HG02610 (cell line): ENCODE data around the gene TMEM86B.
"Not testable (repeated sequence)": the region's sequence is repeated elsewhere in the genome, so short reads cannot be mapped to it uniquely, and the experiment has no call there.

Source experiments
- ATAC-seq: cut with Tn5 transposase; IDR thresholded peaks from one replicate; pipeline ENCODE4 v1.9.1; 2021; ENCODE audit warnings: mild to moderate bottlenecking, moderate library complexity; ENCODE audit not compliant: unreplicated experiment

TMEM86B gene

DNA sequence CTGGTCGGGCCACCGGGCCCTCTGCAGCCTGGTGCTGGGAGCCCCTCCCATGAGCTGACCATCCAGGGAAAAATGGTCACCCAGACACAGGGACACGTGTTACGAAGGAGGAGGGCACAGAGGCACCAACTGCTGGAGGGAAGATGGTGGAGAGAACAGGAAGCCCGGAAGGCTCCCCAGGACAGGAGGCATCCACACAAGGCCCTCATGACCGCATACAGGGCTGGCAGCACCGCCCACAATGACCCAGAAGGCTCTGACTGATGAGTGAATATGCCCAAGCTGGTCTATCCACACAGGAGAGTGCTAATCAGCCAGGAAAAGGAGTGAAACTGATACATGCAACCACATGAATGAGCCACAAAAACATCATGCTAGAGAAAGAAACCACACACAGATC is 14.0 kb upstream of the TMEM86B start:
- no peak for ATAC-seq

DNA sequence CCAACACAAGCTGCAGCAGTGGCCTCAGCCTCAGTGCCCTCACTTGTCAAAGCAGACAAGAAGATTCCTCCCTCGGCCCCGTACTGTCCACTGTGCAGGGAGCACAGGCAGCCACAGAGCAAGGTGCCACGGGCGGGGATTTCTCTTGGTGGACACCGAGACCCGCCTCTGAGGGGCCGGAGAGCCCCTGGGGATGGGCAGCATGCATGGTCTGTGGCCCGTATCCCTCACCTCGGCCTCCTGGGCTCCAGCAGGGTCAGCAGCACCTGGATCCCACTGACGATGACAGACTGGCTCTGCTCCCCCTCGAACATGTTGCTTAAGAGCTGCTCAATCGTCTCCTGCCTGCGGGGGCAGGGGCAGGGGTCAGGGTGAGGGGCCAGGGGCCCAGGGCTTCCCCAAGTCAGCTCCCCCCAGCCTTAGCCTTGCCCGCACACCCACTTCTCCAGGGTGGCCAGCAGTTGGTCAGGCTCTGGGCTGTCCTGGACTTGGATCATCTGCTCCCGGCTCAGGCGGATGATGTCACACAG is 13.4 kb upstream of the TMEM86B start:
- no peak for ATAC-seq

DNA sequence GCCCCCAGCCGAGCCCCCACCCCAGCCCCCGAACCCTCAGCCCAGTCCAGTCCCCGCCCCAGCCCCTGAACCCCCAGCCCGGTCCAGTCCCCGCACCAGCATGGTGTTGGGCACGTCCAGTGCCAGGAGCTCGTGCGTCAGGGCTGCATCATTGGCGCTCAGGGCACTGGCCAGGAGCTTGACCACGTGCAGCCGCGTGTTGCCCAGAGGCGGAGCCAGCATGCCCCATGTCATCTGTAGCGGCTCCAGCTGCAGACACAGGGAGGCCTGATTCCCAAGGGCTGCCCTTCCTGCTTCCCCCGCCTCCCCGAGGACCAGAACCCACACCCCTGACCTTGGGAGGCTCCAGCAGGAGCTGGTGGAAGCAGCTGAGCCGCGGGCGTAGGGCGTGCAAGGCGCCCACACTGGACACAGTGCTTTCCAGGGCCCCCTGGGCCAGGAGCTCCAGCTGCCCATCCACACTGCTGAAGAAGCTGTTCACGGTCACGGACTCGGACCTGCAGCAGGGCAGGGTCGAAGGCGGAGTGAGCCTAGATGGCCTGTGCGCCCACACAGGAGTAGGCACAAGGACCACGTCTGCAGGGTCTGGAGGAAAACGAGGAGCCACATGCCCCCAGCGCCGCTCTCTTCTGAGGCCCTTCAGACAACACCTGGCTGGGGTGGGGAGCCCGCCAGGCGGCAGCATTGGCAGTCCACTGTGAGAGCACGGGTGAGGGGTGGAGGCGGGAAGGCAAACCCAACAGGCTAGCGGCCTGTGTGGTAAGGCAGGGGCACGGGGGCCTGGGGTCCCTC is 12.8 kb upstream of the TMEM86B start:
- no peak for ATAC-seq

DNA sequence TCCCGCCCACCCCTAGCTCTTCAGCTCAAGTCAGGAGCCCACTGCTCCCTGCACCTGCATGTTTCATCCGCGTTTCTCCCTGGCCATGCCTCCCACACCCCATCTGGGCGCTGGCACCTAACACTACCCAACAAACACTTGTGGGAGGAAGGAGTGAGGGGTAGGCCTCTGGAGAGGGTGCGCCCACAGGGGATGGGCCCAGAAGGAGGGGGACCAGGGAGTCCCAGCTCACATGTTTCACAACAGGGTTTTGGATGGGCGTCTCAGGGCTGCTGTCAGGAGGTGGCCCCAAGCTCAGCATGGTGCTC is 12.1 kb upstream of the TMEM86B start:
- ATAC-seq = no peak

DNA sequence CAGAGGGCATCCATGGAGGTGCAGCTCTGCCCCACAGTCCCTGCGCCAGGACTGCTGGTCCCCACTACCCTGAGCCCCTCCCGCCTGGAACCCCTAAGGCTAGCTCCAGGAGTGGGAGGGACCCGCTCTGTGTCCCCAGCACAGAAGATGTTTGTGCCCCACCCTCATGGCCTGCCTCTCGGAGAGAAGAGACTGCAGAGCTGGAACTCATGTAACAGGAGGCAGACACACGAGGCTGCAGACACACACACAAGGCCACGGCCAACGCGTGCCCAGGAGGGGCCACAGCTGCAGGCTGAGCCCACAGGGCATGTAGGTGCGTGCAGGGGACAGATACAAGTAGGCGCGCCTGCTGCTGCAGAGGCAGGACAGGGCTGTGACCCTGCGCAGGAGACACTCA is 10.4 kb upstream of the TMEM86B start:
- ATAC-seq = no peak

DNA sequence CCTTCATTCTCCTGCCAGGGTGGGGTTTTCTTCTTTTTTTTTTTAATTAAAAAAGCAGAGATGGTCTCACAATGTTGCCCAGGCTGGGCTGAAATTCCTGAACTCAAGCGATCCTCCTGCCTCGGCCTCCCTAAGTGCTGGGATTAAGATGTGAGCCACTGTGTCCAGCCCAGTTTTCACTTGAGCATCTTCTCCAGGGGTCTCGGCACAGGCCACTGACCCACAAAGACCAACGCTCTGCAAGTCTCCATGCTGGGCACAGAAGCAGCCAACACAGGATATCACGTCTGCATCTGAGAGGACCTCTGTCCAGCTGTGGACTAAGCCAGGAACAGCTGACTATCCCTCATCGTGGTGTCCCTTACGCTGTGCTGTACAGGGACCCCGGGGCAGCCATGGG is 9.5 kb upstream of the TMEM86B start:
- ATAC-seq = no peak

DNA sequence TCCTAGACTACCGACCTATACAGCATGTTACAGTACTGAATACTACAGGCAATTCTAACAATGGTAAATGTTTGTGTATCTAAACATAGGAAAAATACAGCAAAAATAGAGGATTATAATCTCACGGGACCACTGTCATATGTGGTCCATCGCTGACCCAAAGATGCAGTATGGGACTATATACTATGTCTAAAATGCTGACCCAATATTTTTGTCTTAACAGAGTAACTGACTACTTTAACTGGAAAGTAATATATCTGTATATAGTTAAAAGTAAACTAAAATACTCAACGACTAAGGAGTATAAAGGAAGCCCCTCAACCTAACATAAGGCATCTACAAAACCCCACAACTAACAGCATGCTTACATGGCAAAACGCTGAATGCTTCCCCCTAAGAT is 4.4 kb upstream of the TMEM86B start:
- no peak for ATAC-seq

DNA sequence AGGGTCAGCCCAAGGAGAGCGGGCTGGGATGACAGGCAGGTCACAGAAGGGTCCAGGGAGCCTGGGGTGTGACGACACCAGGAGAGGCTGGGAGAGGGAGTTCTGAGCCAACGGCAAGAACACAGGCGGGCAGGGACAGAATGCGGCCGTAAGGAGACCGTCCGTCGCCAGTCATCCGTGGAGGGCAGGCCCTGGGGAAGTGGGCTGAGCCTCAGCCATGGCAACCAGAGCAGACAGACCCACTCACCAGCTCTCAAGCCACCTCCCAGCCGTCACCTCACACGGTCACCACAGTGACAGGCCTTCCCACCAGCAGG is 3.7 kb upstream of the TMEM86B start:
- no peak for ATAC-seq

DNA sequence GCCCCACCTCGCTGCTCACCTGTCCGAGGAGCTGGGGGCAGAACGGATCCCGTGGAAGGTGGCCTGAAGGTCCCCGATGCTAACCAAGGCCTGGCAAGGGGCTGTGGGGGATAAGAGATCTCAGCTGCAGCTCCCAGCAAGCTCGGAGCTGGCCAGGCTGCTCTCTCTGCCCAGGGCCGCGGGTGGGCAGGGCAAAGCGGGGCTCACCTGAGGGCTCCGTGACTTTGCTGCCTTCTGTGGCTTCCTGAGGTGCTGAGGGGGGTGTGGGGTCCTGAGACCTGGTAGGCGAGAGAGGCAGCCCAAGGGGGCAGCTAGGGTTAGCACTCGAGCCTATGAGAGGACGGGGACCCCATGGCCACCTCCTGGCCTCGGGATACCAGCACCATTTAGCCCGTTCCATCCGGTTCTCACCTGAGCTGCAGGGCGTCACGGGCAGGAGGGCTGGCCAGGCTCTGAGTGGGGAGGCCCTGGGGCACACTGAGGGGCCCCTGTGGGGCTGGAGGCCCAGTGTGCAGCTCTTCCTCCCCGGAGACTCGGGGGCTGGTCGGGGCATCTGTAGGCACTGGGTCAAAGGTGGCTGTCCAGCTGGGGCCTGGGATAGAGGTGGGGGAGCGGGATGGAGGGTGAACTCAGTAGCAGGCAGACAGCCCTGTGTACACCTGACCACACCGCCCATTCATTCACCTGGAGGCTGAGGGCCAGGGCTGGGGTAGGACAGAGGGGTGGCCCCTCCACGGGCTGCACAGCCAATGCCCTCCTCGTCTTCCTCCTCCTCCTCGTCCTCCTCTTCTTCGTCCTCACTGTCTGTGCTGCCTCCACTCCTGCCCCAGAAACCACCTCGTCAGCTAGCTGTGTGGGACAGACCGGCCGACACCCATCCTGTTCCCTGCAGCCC is 3.1 kb upstream of the TMEM86B start:
- no peak for ATAC-seq

DNA sequence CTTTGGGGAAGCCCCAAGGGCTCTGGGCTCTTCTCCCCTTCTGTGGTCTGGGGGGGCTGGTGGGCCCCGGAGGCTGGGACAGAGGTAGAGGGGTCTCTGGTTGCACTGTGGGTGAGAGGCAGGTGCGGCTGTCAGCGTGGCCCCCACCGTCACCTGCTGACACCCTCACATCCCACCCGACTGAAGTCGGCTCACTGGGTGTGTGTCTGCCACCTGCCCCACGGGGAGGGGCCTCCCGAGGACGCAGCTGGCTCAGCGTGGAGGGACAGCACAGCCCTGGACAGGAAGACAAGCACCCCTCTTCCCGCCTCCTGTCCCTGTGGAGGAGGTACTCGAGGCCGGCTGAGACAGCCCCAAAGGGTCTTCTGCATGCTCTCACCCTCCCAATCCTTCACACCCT is 2.2 kb upstream of the TMEM86B start:
- no peak for ATAC-seq

DNA sequence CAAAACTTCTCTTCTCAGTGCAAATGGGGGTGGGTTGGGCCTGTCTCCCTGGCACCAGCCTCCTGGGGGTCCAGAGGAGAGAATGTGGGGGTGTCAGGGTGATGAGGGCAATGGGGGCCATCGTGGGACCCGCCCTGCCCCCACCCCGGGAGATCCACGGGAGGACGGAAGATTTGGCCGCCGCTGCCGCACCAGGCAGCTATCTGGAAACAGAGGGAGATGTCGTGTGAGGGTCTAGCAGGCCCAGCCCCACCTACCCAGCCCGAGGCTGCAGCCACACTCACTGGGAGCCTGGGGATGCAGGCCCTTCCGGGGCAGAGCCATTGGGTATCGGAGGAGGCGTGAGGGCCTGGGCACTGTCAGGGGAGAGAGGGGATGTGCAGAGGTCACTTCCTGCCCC is 1.8 kb upstream of the TMEM86B start:
- no peak for ATAC-seq

DNA sequence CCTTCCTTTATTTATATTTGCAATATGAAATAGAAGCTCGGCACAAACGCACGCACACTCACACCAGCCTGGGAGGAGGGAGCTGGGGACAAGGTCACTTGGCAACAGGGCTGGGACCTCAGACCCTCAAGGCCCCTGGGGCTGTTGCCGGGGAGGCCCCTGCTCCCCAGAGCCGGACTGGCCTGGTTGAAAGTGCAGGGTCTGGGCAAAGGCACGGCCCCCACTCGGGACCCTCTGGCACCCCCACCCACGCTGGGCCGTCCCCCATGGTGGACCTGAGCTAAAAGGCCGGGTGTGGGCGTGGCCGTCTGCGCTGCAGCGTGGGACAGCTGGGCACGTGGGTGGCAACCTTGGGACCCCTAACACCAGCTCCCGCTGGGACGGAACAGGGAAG is 1.2 kb upstream of the TMEM86B start:
- no peak for ATAC-seq

DNA sequence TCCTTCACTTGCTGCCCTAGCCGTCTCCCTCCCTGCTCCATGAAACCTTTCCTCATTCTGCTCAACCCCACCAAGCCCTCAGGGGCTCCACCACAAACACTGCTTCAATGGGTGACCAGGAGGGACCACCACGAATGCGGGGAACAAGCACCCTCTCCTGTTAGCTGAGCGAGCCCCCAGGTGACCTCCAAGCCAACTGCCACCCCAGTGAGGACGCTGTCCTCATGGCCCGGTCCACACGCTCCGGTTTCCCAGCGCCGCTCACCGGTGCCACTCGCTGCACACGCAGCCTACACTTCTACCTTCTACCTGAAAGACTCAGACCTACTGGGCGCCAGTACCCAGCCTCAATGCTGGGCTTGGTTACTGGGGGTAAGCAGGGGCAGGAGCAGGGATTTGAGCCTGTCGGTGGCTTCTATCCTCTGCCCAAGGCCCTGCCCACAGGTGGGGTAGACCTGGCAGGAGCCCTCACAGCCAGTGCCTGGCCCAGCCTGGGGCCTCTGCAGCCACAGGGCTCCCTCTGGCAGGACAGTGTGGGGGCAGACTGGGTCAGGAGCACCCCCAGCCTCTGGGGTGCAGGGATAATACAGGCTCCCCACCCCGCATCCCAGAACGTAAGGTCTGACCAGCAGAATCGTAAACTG is 704 bp upstream of the TMEM86B start:
- ATAC-seq = no peak

DNA sequence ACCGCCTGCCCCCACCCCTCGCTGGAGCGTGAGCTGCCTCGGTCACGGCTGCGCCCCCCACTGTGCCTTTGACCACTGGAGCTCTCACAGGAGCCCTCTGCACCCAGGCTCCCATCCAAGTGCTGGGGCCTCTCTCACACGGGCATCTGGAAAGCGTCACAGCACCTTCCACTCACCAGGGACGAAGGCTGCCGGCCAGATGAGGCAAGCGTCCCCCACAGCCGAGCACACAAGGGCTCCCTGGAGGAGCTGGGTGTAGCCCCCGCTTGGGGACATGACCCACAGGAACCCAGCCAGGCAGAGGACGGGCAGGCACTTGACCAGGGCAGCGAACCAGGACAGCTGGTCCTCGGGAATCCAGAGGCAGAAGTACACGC is 560 bp downstream of the TMEM86B start:
- no peak for ATAC-seq

DNA sequence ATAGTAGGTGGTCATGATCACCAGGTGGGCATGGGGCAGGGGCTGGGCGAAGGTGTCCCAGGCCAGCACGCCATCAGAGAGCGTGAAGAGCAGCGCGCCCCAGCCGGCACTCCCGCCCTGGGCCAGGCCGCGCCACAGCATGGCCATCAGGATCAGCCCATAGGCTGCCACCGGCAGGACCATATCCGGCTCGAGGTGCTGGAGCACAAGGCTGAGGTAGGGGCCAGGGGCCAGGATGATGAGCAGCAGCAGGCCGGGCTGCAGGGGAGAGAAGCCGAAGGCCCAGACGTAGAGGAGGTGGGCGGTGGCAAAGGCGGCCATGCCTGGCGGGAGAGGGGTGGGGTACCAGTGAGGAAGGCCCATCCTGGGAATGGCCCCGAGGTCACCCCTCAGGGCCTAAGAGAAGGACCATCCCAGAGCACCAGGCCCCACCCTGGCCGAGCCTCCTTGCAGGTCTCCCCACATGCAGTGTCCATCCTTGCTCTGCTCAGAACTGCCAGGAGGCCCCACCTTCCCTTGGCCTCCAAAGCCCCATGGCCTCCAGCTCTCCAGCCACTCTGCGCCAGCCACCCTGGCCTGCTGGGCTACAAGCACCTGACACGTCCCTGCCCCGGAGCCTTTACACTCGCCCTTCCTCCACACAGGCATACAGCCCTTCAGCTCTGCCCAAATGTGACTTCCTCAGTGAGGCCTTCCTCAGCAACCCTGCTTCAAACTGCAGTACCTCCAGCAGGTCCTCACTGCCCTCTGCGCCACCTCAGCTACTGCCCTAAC is 1.1 kb downstream of the TMEM86B start:
- ATAC-seq = no peak

DNA sequence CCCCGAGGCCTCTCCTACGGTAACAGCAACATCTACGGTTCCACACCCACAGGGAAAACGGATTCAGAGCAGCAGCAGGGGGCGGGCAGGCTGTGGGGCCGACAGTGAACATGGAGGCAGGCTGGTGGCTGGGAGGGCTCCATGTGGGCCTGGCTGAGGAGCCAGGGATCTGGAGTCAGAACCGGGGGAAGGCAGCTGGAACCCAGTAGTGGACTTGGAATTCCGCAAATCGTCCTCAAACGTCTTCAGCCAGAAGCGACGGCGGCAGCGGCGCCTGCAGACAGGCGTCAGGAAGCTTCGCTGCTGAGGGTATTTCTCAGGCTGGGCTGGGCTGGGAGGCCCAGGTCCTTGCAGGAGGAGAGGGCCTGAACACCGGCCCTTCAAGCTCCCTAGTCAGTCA is 1.8 kb downstream of the TMEM86B start:
- no peak for ATAC-seq

DNA sequence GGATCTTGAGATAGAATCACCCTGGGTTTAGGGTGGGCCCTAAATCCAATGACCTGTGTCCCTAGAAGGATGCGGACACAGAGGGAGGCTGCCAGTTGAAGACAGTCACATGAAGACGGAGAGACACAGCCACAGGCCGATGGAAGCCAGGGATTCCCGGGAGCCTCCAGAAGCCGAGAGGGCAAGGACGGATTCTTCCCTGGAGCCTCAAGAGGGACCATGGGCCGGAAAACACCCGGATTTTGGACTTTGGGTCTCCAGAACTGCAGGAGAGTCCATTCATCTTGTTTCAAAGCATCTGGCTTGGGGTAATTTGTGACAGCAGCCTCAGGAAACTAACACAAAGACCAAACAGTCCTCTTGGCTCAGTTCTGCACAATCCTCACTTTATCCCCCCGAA is 2.3 kb downstream of the TMEM86B start:
- no peak for ATAC-seq

DNA sequence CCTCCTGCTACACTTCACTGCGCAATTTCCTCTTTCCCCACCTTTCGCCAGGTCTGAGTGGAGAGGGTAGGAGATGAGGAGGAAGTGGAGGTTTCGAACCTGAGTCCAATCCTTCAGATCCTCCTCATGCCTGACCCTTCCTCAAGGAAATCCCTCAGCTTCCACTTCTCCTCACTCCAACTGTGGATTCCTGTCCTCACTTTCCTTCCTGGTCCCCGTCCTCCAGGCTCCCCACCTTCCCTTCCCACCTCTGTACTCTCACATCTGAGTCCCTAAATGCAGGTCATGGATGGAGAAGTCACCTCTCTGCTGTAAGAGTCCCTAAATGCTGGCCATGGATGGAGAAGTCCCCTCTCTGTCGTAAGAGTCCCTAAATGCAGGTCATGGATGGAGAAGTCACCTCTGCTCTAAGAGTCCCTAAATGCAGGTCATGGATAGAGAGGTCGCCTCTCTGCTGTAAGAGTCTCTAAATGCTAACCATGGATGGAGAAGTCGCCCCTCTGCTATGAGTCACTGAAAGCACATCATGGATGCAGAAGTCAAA is 3.1 kb downstream of the TMEM86B start:
- no peak for ATAC-seq

DNA sequence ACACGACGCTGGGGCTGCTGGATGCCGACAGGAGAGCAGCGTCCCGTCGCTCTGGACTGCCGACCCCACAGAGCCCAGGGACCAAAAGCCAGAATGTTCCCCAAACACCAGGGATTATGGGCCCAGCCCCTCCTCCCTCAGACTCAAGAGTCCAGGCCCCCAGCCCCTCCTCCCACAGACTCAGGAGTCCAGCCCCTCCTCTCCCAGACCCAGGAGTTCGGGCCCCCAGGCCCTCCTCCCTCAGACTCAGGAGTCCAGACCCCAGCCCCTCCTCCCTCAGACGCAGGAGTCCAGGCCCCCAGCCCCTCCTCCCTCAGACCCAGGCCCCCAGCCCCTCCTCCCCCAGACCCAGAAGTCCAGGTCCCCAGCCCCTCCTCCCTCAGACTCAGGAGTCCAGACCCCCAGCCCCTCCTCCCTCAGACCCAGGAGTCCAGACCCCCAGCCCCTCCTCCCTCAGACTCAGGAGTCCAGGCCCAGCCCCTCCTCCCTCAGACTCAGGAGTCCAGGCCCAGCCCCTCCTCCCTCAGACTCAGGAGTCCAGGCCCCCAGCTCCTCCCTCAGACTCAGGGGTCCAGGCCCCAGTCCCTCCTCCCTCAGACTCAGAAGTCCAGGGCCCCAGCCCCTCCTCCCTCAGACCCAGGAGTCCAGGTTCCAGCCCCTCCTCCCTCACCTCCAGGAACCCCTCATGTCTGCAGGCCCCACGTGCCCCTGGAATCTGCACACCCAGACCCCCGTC is 3.7 kb downstream of the TMEM86B start:
- not testable (repeated sequence) for ATAC-seq

DNA sequence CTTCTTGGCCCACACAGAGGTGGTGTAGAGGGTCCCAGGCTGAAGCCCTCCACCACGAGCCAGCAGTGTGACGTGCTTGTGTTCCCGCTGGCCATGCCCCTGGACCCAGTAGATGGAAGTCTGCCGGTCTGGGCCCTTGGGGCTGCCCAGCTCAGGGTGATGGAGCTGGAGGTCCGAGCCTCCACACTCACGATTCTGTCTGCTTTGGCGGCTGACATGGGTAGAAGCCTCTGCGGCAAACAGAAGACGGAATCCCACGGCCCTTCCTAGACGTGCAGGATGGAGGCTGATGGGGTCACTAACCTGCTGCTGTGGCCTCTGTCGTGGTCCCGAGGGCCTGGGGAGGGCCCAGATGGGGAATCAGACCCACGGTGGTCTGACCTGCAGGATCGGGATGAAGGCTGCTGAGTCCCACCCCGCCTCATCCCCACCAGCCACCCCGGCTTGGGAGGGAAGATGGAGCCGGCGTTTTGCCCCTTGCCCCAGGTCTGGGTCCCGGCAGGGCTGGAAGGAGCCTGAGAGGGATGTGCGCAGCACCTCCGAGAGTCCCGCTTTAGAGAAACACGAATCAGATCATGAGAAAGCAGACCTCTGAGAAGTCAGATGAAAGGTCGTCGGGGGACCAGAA is 4.4 kb downstream of the TMEM86B start:
- no peak for ATAC-seq
